ENCODE results near the gene GLIS1.

GRCh38 chr1:53544728-53545515 is 194.0 kb downstream of the GLIS1 start:
- TF ChIP-seq, protein P1, sequence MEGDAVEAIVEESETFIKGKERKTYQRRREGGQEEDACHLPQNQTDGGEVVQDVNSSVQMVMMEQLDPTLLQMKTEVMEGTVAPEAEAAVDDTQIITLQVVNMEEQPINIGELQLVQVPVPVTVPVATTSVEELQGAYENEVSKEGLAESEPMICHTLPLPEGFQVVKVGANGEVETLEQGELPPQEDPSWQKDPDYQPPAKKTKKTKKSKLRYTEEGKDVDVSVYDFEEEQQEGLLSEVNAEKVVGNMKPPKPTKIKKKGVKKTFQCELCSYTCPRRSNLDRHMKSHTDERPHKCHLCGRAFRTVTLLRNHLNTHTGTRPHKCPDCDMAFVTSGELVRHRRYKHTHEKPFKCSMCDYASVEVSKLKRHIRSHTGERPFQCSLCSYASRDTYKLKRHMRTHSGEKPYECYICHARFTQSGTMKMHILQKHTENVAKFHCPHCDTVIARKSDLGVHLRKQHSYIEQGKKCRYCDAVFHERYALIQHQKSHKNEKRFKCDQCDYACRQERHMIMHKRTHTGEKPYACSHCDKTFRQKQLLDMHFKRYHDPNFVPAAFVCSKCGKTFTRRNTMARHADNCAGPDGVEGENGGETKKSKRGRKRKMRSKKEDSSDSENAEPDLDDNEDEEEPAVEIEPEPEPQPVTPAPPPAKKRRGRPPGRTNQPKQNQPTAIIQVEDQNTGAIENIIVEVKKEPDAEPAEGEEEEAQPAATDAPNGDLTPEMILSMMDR (IDR thresholded peaks at IDR 0.05), result no peak
- no peak for TF ChIP-seq POLR2A (IDR thresholded peaks at IDR 0.05)

All from lower leg skin (tissue), 3 donors.